Ishikawa (cell line): ENCODE data around the gene HSD17B14.

Experiments used
- CEBPB ChIP-seq: IDR thresholded peaks from 2 replicates; pipeline ENCODE4 v1.6.1; 2012
- EP300 ChIP-seq: IDR thresholded peaks from 2 replicates; pipeline ENCODE4 v1.6.1; 2012; ENCODE audit warnings: borderline replicate concordance

DNA sequence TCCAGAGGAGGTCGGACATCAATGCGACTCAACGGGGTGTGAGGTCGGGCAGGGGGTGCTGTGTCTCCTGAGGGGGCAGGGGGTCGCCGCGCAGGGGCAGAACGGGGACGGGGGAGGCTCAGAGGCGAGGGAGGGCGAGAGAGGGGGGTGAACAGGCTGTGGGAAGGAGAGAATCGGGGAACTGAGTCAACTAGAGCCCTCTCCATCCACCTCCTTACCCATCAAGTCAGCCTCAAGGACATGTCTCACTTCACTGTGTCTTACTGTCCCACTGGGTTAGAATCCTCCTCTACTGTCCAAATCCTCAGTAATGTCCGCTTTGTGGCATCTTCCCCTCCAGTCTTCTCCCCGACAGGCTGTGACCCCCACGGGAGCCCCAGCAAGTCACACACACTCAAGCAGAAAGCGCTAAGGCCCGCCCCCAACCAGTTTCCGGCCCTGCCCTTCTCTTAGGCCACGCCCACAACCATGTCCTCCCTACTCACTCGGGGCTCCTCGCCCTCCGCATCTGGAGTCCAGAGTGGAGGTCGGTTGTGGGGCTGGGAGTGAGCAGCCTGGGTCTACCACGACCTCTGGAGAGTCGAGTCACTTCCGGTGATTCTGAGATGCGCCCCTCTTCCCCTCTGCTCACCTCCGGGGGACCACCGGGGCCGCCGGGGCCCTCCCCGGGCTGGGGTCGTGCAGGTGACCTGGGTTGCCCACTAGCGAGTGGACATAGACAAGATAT lies 22.9 kb upstream of the HSD17B14 start:
- TF ChIP-seq EP300, result no peak
- TF ChIP-seq CEBPB, result no peak
